Activated CD4-positive, alpha-beta T cell treated with anti-CD3 and anti-CD28 coated beads, Interleukin-2, amount 50 U/mL, for 4 hours (primary cell): ENCODE measurements around the gene GATB.

ENCODE experiments used
- DNase-seq, 2 experiments: peaks; one replicate each; pipeline ENCODE4 v3.0.0-alpha.2; 2020

Gene GATB

DNA sequence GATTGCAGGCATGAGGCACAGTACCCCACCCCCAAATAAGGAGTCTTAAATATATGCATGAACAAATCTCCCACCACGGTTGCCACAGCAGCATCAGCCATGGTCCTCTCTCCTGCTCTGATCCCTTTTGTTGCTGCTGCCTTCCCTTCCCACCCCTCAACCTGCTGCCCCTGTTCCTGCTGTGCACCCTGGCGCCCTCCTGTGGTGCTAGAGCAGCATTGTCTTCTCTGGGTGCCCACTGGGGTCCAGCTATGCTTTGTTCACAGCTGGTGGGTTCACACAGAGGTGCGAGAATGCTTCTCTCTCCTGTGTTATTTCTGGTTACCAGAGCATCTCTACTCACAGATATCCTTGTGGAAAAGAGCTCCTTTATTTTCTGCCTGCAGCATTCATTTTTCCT is 116.2 kb downstream of the GATB start:
- no peak for DNase-seq

DNA sequence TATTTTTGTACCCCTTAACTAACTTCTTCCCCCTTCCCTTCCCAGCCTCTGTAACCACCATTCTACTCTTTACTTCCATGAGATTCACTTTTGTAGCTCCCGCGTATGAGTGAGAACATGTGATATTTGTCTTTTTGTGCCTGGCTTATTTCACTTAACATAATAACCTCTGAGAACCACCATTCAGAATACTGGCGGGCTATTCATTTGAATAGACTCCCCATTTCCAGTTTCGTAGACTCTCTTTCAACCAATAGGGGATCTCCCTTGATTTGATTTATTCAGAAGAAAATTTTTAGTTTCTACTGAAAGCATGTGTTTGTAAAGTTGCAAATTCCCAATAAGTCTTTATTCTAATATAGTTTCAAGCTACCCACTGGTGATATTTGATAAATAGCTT is 117.2 kb downstream of the GATB start:
- no peak for DNase-seq

DNA sequence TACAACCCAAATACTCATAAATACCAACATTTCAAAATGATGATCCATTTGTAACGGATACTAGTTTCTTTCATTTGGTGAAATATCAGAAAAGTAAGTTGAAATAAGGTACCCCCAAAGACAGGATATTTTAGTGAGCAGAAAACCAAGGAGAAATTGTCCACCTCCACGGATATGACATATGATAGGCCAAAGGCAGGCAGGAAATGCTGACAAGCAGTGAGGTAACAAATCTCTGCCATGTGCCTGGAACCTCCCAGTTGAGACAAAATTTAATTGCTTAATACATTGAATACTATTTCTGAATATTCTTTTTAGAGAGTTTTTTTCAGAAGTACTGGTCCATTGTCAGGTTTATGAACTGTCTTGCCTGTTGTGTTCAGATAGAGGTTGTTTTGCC is 118.8 kb downstream of the GATB start:
- no peak for DNase-seq

DNA sequence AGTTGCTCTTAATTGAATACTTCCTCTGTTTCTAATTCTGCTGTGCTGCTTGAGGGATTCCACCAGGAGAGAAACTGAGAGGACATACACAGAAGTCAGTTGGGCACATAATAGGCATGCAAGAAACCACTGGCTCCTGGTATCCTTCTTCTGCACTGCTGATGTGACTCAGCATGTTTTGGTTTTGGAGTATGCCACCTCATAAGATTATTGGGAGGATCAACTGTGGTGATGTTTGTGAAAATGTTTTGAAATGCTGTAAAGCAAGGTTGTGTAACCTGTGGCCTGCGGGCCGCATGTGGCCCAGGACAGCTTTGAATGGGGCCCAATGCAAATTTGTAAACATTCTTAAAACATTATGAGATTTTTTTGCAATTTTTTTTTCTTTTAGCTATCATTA is 119.6 kb downstream of the GATB start:
- no peak for DNase-seq

DNA sequence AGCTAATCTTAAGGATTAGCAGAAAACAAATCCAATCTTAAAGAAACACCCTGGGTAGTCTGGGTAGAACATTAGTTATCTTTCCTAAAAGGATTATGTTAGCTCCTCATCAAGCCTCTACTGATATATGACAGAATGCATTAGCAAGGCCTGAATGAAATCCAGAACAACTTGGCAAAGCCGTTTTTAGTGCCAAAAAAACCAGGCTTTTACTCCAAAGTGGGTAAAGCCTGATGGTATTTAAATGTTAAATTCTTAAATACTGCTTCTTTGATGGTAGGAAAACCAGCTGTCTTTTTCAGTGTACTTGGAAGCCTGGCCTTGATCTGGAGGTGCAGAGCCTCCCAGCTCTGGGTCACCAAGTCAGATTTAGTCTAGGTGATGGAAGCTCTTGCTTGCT is 120.4 kb downstream of the GATB start:
- no peak for DNase-seq

GRCh38 chr4:151638295-151638858 is 122.4 kb downstream of the GATB start:
- no peak for DNase-seq

GRCh38 chr4:151631349-151631748 is 129.5 kb downstream of the GATB start:
- no peak for DNase-seq

DNA sequence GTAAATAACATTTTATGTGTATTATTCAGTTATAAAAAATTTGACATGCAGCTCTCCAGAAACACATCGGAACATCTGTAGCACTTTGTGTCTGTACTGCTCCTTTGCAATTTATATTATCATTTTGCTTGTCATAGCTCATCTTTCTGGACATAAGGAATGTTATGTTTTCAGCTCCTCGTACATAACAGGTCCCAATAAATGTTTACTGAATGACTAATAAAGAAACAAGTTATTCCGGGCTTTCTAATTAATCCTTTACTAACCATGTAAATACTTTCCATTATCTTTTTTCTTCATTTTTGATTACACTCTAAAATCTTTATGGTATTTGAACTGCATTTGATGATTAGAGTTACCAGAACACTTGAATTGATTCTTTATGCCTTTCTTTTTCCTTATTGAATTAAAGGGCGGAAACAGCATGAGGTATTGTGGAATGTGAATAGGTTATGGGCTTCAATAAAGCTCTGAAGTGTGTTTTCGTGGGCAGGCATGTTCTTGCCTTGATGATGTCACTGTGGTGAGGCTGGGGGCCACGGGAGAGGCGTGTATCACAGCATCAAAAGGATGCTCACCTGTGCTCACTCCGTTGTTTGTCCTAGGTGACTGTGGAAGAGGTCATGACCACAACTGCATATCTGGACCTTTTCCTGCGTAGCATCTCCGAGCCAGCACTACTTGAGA is 131.6 kb downstream of the GATB start:
- no peak for DNase-seq

DNA sequence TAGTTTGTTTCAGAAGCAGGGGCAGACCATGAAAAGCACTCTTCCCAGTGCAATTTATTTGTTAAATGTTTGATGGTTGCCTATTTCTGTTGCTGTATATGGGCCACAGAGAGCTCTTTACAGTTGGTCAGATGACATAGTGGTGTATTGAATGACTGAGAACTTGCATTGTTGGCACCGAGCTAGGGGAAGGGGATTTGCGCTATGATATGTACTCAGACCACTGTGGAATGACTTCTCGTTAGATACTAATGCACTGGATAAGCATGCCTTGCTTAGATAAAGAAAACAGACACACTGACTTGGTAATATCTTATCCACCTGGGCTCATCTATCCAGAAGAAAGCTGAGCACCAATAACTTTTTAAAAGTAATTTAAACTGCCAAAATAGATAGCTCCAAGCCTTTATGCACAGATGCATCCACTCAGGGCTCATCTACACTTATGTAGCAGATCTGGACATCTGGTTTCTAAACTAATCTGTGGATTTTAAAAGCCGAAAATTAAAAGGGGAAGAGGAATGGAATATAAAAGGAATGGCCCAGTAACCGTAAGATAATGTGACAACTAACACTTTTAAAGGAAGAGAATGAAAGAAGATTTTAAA is 132.7 kb downstream of the GATB start:
- DNase-seq = no peak

- no peak for DNase-seq
Observed at GRCh38 chr4:151627491-151627890, 133.3 kb downstream of the GATB start.

DNA sequence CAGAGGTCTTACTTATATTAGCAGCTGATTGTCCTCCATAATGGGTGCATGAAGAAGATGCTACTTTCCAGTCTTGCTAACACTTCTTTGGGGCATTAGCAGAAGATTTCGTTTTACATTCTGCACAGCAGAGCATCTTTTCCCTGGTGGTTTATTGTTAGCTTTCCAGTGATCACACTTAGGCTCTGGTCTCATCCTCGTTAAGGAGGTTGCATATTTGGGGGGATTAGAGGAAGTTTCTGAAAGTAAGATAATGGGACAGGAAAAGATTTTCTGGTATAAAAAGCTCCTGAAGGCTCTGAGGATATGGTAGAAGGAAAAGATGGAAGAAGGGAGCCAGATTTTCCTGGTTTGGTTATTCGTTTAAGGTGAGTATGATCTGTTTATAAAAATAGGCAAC is 134.1 kb downstream of the GATB start:
- no peak for DNase-seq

DNA sequence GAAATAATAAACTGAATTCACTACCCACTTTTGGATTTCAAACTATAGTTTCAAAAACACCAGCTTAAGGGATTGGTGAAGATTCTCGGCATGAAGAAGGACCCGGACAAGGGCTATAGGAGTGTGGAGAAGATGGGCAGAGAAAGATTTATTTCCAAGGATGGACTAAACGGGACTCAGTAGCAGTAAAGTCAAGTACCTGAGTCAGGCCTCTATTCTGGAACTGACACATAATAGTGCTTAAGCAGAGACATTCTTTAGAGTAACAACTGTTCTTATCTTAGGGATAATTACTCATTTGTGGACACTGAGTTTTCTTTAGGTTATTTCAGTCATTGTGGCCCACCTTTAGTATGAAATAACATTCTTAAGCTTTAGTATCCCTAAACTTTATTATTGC is 134.6 kb downstream of the GATB start:
- DNase-seq = no peak

DNA sequence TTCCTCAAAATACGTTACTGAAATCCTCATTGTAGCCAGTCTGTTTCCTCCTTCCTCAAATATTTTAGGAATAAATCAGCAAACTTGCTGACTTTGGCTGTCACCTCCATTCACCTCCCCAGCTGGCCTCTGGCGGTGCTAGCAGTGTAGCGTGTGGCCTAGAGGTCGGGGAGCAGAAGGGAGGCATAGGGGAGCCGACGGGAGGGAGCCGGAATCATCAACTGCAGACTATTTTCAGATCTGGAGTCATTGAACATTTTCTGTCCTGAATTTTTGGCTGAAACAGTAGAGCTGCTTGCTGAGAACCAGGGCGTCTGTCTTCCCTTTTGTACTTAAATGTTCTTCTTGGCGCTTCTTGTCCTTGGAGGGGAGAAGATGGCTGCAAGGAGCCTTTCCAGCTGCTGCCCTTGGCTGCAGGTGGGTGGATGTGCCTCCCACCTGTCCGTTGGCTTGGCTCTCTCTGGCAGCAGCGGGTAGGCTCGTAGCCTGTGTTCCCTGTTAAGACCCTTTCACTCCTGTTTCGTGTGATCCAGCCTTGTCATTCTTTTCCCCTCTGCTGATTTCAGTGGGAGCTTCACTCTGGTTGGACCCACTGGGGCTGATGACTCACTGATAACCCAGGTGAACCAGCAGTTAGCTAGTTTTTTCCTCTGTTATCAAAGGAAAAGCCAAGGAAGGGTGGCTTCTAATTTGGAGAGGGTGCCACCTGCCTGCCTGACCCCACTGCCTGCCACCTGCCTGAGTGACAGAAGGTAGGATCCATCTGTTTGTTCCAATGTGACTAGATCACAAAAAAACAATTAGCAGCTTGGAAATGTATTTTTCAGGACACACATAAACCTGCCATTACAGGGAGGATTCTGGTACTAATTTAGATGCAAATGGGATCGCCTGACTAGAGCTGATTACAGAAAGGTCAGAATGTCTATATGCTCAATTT is 135.9 kb downstream of the GATB start:
- DNase-seq = no peak
